Activated T-cell treated with anti-CD3 and anti-CD28 coated beads, Interleukin-2, amount 50 U/mL, for 72 hours (primary cell): ENCODE results near the gene ADAMTS9. TPM values are rescaled to one million over a fixed set of nuclear protein-coding genes. Genes with fewer than 3 reads are reported as not detected.

Source experiments
- ATAC-seq, 2 donors: fragments of 150-1000 bp; cut with Tn5 transposase; replicated peaks in 1 of 2; 2 replicates each; pipeline ENCODE4 v1.10.0; 2021; ENCODE audit warnings: moderate library complexity in 2 of 2, mild to moderate bottlenecking in 1 of 2
- DNase-seq, 2 donors: peaks; one replicate each; pipeline ENCODE4 v3.0.0; 2021 to 2022; ENCODE audit warnings: mixed read lengths in 1 of 2
- H3K27ac Mint-ChIP-seq: one replicate; pipeline ENCODE4 v1.8.0; 2022; ENCODE audit warnings: mild to moderate bottlenecking, moderate library complexity, mixed read lengths
- H3K27me3 Mint-ChIP-seq: one replicate; pipeline ENCODE4 v1.8.0; 2022; ENCODE audit warnings: low read depth, mixed read lengths
- H3K36me3 Mint-ChIP-seq, 2 donors: one replicate each; pipeline ENCODE4 v1.8.0; 2022; ENCODE audit warnings: mixed read lengths in 2 of 2, mild to moderate bottlenecking in 1 of 2; ENCODE audit not compliant: insufficient read depth in 2 of 2
- H3K4me1 Mint-ChIP-seq: one replicate; pipeline ENCODE4 v1.8.0; 2022; ENCODE audit warnings: low read depth, mixed read lengths
- H3K4me3 Mint-ChIP-seq, 2 donors: one replicate each; pipeline ENCODE4 v1.8.0; 2022; ENCODE audit warnings: mild to moderate bottlenecking in 2 of 2, mixed read lengths in 2 of 2, moderate library complexity in 2 of 2
- H3K9me3 Mint-ChIP-seq, 2 donors: one replicate each; pipeline ENCODE4 v1.8.0; 2022; ENCODE audit warnings: mixed read lengths in 2 of 2
- total RNA-seq, 2 donors: library from RNA; stranded (reverse); gene quantifications; one replicate each; pipeline ENCODE4 v1.2.3, GENCODE V29; 2022

The ADAMTS9 gene
- total RNA-seq, 2 donors from 2014 or later, result not detected

DNA sequence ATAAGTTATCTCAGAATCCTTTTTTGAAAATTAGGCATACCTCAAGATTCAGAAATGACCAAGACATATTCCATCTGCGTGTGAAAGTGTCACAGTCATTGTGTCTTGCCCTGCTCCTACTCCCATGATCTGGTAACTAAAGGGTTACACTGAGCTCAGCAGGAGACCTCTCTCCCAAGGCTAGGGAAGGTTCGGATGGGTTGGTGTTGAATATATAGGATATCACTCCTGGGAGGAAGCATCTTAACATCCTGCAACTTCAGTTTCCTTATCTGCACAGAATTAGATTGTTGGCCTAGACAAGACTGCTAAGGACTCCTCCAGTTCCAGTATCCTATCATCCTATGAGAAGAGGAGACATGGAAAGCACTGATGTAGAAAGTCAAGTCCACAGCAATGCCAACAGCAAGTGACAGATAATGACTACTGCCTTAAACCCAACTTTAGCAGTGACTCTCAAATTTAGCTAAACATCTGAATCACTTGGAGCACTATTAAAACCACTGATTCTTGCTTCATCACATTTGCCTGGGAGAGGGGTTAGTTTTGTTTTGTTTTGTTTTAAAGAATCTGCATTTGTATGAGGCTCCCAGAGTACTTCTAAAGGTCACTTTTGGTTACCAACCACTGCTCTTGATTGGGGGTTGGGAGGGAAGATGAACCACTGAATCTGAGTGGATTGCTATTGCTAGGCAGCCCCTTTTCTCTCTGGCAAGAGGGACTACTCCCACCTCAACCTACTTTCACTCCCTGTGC lies 9.7 kb downstream of the ADAMTS9 start:
- Mint-ChIP-seq H3K27me3 (no peaks in the 10 kb centered on the region), H3K9me3 (peaks cover 1 to 2% of the 10 kb centered on the region in 2 donors), H3K27ac (no peak overlapping the region), H3K4me1 (no peaks in the 10 kb centered on the region), H3K4me3 (no peak overlapping the region), H3K36me3 (no peaks in the 10 kb centered on the region)
- DNase-seq, result no peak
- ATAC-seq, result no peak

DNA sequence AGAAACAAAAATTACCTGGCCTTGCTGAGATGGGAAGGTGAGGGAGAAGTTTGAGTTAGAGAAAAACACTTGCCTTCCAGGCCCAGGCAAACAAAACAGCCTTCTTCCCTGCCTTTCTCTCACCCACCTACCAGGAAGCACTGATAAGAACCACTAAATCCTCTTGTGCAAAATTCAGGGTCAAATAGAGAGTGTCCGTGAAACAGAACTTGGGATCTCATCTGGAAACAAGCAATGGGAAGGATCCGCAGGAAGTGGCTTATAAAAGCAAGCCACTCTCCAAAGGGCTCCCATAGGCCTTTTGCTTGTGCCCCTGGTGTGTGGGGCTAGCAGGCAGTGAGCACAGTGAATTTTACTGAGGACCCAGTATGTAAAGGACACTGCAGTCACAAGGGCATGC lies 11.0 kb downstream of the ADAMTS9 start:
- ATAC-seq, result no peak
- no peak for DNase-seq

DNA sequence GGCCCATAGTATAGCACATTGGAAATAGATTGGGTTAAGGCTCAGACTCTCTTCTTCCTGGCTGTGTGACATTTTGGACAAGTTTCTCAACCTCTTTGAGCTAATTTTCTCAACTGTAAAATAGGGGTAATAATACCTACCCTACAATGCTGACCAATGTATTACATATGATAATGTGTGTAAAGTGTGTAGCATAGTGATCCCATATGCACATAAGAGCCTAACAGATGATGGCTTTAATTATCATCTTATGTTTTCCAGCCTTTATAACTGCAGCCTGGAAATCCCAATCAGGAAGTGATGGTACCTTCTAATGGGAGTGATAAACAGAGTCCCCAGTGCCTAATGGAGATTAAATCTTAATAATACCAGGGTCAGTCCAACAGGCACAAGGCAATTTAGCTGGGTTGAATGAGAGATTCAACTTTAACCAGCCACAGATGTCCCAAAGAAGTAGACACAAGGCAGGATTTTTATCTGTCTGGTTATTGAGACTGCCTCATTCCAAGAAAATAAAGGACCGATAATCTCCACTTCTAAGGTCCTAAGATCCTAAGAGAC lies 12.0 kb downstream of the ADAMTS9 start:
- Mint-ChIP-seq H3K4me1 (no peaks in the 10 kb centered on the region), H3K9me3 (peaks cover 1 to 2% of the 10 kb centered on the region in 2 donors), H3K27me3 (no peaks in the 10 kb centered on the region), H3K36me3 (no peaks in the 10 kb centered on the region), H3K4me3 (no peak overlapping the region), H3K27ac (no peak overlapping the region)
- DNase-seq (no peak), ATAC-seq (no peak)

More for the DNA sequence above, 11.0 kb downstream of the ADAMTS9 start:
- Mint-ChIP-seq H3K4me1 (no peaks in the 10 kb centered on the region), H3K36me3 (no peaks in the 10 kb centered on the region), H3K4me3 (no peak overlapping the region), H3K27me3 (no peaks in the 10 kb centered on the region), H3K27ac (no peak overlapping the region), H3K9me3 (peaks cover 1 to 2% of the 10 kb centered on the region in 2 donors)

DNA sequence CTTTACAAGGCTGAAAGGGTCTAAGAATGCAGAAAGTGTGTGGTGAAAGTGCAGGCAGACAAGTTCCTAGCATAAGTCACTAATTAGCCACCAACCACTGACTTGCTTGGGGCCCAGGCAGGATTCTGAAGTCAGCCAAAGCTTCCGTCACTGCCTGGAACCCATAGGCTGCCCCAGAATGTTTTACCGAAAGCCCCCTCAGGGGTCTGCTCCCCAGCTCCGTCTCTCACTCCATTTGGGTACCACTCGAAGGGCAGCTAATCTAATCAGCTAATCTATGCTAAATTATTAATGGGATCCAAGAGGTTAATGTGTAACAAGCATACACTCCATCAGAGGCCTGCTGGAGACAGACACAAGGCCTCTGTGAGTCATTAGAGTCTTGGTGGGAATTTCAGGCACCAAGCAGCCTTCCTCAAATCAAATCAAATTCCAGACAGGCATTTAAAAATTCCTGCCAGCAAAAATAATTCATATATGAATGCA lies 13.2 kb downstream of the ADAMTS9 start:
- Mint-ChIP-seq H3K36me3 (no peaks in the 10 kb centered on the region), H3K9me3 (peaks cover 1 to 2% of the 10 kb centered on the region in 2 donors), H3K4me3 (no peak overlapping the region), H3K4me1 (no peaks in the 10 kb centered on the region), H3K27ac (no peak overlapping the region), H3K27me3 (no peaks in the 10 kb centered on the region)
- no peak for ATAC-seq
- DNase-seq, result no peak

DNA sequence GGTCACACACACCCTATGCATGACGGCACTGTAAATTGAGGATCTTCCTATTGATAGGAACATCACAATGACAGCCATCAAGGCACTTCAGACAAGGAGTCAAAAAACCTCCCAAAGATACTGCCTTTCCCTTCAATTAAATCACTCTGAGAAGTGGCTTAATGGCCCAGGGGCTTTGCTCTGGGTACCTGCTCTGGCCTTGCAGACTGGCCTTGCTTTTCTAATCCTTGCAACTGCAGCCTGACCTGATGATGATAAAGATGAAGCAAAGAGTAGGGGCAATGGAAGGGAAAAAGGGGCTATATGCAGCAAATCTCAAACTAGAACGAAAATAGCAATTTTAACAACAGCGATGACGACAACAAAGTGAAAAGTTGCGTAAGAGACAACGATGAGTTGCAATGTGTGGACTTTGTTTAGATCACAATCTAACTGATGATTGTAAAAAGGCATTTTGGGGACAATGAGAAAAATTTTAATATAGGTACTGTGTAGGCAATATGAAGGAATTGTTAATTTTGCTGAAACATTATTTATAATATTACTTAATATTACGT lies 14.6 kb downstream of the ADAMTS9 start:
- no peak for DNase-seq
- no peak for ATAC-seq
- H3K27me3 Mint-ChIP-seq, result no peaks in the 10 kb centered on the region
- H3K36me3 Mint-ChIP-seq, result no peaks in the 10 kb centered on the region
- H3K4me1 Mint-ChIP-seq, result no peaks in the 10 kb centered on the region
- no peak overlapping the region for H3K4me3 Mint-ChIP-seq
- peaks cover 1 to 2% of the 10 kb centered on the region in 2 donors for H3K9me3 Mint-ChIP-seq
- no peak overlapping the region for H3K27ac Mint-ChIP-seq

DNA sequence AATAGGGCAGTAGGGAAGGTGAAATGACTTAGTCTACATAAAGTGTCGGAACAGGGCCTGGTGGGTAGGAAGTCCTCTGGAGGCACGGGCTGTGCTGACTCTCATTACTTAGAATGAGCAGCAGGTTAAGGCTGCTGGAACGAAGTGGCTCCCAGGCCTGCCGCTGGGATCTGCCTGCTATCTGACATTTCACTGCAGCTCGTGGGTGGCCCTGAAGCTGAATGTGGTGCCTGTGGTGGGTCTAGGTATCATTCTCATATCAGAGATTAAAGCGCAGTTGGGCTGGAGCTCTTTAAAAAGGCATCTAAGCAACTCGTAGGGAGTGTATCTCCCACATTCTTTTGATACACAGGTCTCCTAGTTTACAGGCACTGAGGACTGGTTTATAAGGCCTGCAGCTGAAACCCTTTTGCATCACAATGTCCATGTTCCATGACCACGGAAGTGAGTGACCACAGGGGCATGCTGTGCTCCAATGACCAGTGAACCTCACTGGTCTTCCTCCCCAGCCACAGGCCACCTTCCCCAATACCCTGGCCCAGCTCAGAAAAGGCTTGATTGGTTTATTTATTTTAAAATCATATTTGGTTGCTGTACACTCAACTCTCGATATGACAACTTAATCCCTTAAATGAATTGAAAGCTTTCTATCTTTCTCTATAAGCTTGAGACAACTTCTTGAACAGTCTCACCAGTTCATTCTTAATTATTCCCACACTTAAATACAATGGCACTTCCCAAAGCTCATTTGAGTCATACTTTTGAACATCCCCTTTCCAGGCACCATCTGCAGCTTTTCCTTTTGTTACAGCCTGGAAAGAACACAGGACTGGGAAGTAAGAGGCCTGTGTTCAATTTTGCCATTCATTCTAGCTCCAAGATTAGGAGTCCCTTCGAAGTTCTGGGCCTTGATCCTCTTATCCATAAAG lies 19.0 kb downstream of the ADAMTS9 start:
- ATAC-seq (no peak), DNase-seq (no peak)
- no peaks in the 10 kb centered on the region for H3K9me3 Mint-ChIP-seq
- H3K27ac Mint-ChIP-seq, result no peak overlapping the region
- H3K27me3 Mint-ChIP-seq, result no peaks in the 10 kb centered on the region
- no peaks in the 10 kb centered on the region for H3K4me1 Mint-ChIP-seq
- H3K36me3 Mint-ChIP-seq, result no peaks in the 10 kb centered on the region
- H3K4me3 Mint-ChIP-seq, result no peak overlapping the region

DNA sequence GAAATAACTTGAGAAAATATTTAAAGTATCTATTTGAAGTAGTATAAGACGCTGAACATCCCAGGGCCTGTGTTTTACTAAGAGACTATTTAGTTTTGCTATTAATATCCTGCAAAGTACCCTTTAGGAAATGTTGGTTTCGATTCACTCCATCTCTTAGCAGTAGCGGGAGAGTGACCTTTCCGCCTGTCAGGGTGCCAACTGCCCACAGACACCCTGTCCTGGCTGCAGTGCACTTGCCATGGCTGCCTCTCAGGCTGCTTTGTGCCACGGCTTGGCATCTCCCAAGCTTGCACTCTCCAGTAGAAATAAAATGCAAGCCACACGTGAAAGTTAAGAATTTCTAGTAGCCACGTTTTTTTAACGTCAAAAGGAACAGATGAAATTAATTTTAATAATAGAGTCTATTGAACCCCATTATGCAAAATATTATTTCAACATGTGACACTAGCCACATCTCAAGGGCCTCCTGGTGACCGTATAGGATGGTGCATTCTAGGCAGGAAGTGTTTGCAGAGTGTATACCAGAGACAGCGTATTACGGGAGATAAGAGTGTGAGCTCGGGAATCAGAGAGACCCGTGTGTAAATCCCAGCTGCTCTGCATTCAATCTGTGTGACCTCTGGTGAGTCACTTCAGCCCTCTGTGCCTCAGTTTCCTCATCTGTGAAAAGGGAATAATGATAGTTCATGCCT lies 19.8 kb downstream of the ADAMTS9 start:
- no peaks in the 10 kb centered on the region for H3K27me3 Mint-ChIP-seq

DNA sequence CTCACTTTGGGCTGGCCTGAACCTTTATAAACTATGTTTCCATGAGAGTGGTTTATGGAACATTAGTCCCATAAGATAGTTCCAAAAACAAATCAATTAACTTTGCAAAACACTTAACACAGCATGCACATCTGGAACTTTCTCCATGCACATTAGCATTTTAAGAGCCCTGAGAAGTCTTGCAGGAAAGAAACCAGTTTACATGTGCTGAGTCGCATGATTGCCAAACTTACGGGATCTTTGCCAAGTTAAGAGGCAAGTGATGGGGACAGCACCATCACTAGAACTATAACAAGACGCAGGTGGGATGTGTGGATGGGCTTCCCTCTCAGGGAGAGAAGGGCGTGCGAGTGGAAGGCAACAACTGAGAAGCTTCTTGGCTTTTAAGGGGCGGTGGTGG lies 20.7 kb downstream of the ADAMTS9 start:
- DNase-seq (no peak), ATAC-seq (no peak)
- no peaks in the 10 kb centered on the region for H3K36me3 Mint-ChIP-seq
- H3K9me3 Mint-ChIP-seq, result peaks cover 1 to 3% of the 10 kb centered on the region in 2 donors
- H3K27me3 Mint-ChIP-seq, result no peaks in the 10 kb centered on the region
- H3K27ac Mint-ChIP-seq, result no peak overlapping the region
- no peak overlapping the region for H3K4me3 Mint-ChIP-seq
- H3K4me1 Mint-ChIP-seq, result no peaks in the 10 kb centered on the region

More for the DNA sequence above, 19.8 kb downstream of the ADAMTS9 start:
- H3K27ac Mint-ChIP-seq, result no peak overlapping the region
- ATAC-seq (no peak), DNase-seq (no peak)
- H3K36me3 Mint-ChIP-seq, result no peaks in the 10 kb centered on the region
- H3K9me3 Mint-ChIP-seq, result no peaks in the 10 kb centered on the region
- no peak overlapping the region for H3K4me3 Mint-ChIP-seq
- H3K4me1 Mint-ChIP-seq, result no peaks in the 10 kb centered on the region

DNA sequence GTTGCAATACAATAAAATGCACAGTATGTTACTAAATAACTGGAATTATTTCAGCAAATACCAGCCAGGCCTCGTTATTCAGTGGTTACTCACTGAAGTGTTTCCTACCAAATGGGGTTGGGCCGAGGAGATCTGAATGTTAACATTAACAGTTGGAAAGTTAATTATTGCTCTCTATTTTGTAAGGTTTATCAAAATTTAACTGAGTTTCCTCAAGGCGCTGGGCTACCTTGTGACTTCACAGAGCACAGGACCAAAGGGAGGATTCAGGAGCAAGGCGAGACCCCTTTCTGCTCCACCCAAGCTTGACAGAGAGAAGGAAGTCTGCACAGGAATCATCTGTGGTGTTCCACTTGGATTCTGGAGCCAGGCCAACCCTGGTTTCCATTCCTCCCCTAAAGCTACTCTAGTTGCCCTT lies 21.6 kb downstream of the ADAMTS9 start:
- Mint-ChIP-seq H3K4me1 (no peaks in the 10 kb centered on the region), H3K36me3 (no peaks in the 10 kb centered on the region), H3K4me3 (no peak overlapping the region), H3K9me3 (peaks cover 4 to 7% of the 10 kb centered on the region in 2 donors), H3K27me3 (no peaks in the 10 kb centered on the region), H3K27ac (no peak overlapping the region)
- DNase-seq, result no peak
- ATAC-seq, result no peak

DNA sequence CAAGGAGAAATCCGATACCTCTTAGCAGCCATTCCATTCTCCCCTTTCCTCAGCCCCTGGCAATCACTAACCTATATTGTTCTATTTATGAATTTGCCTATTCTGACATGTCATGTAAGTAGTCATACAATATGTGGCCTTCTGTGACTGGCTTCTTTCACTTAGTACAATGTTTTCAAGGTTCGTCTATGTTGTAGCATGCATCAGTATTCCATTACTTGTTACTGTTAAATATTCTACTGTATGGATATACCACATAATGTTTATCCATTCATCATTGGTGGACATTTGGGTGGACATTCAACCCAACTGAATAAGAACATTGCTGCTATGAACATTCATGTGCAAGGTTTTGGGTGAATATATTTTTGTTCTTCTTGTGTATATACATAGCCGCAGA lies 23.4 kb downstream of the ADAMTS9 start:
- no peaks in the 10 kb centered on the region for H3K27me3 Mint-ChIP-seq
- no peak overlapping the region for H3K27ac Mint-ChIP-seq
- H3K36me3 Mint-ChIP-seq, result no peaks in the 10 kb centered on the region
- H3K9me3 Mint-ChIP-seq, result peaks cover 4 to 7% of the 10 kb centered on the region in 2 donors
- DNase-seq, result no peak
- no peak for ATAC-seq
- H3K4me1 Mint-ChIP-seq, result no peaks in the 10 kb centered on the region
- H3K4me3 Mint-ChIP-seq, result no peak overlapping the region

DNA sequence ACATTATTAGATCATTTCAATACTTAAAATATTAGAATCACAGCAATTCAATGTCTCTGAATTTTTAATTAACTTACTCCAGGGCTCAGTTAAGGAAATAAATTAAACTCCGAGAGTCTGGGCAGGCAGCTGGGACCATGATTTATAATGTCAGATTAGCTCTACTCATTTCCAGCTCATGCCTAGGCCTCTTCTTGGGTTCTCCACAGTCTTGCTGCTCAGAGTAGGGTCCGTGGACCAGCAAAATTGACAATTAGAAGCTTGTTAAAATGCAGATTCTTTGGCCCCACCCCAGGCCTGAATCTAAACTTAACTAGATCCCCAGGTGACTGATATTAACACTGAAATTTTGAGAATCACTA lies 28.2 kb downstream of the ADAMTS9 start:
- H3K4me1 Mint-ChIP-seq, result no peaks in the 10 kb centered on the region
- H3K4me3 Mint-ChIP-seq, result no peak overlapping the region
- H3K27me3 Mint-ChIP-seq, result no peaks in the 10 kb centered on the region
- no peak for DNase-seq
- H3K9me3 Mint-ChIP-seq, result peaks cover 4 to 7% of the 10 kb centered on the region in 2 donors
- H3K36me3 Mint-ChIP-seq, result no peaks in the 10 kb centered on the region
- H3K27ac Mint-ChIP-seq, result no peak overlapping the region
- no peak for ATAC-seq

DNA sequence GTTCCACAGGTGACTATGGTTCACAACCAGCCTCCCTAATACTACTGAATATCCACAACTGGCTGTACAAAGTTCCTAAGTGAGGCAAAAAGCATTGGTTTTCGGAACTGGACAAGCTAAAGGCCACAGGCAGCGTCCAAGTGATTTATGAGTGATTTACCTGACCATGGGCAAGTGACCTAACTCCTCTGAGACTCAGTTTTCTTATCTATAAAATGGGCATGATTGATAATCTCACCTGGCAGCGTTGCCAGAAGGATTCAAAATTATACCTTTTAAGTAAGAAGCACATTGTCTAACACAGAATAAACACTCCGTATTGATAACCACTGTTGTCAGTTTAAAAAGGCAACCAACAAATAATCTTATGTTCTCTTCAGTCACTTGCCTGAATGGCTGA lies 29.8 kb downstream of the ADAMTS9 start:
- no peaks in the 10 kb centered on the region for H3K4me1 Mint-ChIP-seq
- DNase-seq, result no peak
- no peak overlapping the region for H3K27ac Mint-ChIP-seq
- H3K9me3 Mint-ChIP-seq, result peaks cover 4 to 7% of the 10 kb centered on the region in 2 donors
- no peak for ATAC-seq
- no peak overlapping the region for H3K4me3 Mint-ChIP-seq
- no peaks in the 10 kb centered on the region for H3K36me3 Mint-ChIP-seq
- H3K27me3 Mint-ChIP-seq, result no peaks in the 10 kb centered on the region
